CD8-positive, alpha-beta memory T cell (primary cell): ENCODE results near the gene AP3B2. TPM values are rescaled to one million over a fixed set of nuclear protein-coding genes. Genes with fewer than 3 reads are reported as not detected.
"Not testable (repeated sequence)": the region's sequence is repeated elsewhere in the genome, so short reads cannot be mapped to it uniquely, and the experiment has no call there.

Experiments
- CTCF ChIA-PET: fragments of 350-600 bp; sonication (Branson Sonifier 250); formaldehyde crosslinking; loops from one replicate; lab custom pipeline; 2021; ENCODE audit warnings: antibody characterized with exemption; lab: Charles Lee
- POLR2A ChIA-PET: fragments of 350-600 bp; sonication (Branson Sonifier 250); formaldehyde crosslinking; loops from one replicate; lab custom pipeline; 2021; ENCODE audit warnings: antibody characterized with exemption; lab: Charles Lee
- DNase-seq, 5 donors: peaks; one replicate each; pipeline versions ENCODE4 v3.0.0 to v3.0.0-alpha.2; 2020 to 2022; ENCODE audit warnings: mixed read lengths in 1 of 5
- H3K27ac ChIP-seq: one replicate; pipeline ENCODE4 v1.7.0; 2013; ENCODE audit warnings: low read depth, mild to moderate bottlenecking, low read length, moderate library complexity
- H3K27me3 ChIP-seq: 2 replicates; pipeline ENCODE4 v1.7.0; 2013; ENCODE audit warnings: low read length, mild to moderate bottlenecking; ENCODE audit not compliant: insufficient read depth, poor library complexity, severe bottlenecking
- H3K36me3 ChIP-seq: 2 replicates; pipeline ENCODE4 v1.7.0; 2013; ENCODE audit warnings: mild to moderate bottlenecking, low read length, moderate library complexity; ENCODE audit not compliant: insufficient read depth
- H3K4me1 ChIP-seq: 2 replicates; pipeline ENCODE4 v1.7.0; 2013; ENCODE audit warnings: mild to moderate bottlenecking, low read length, moderate library complexity; ENCODE audit not compliant: insufficient read depth
- H3K4me3 ChIP-seq: 2 replicates; pipeline ENCODE4 v1.7.0; 2013; ENCODE audit warnings: mild to moderate bottlenecking, low read length
- H3K9me3 ChIP-seq: 2 replicates; pipeline ENCODE4 v1.7.0; 2013; ENCODE audit warnings: mild to moderate bottlenecking, low read length
- H3K27ac Mint-ChIP-seq, 8 donors: one replicate each; pipeline ENCODE4 v1.8.0; 2020 to 2021; ENCODE audit warnings: mixed read lengths in 8 of 8, mild to moderate bottlenecking in 6 of 8, inconsistent platforms in 3 of 8, moderate library complexity in 3 of 8
- H3K27me3 Mint-ChIP-seq, 2 donors: one replicate each; pipeline ENCODE4 v1.8.0; 2020 to 2021; ENCODE audit warnings: mixed read lengths in 2 of 2, mild to moderate bottlenecking in 1 of 2, moderate library complexity in 1 of 2
- H3K36me3 Mint-ChIP-seq, 3 donors: one replicate each; pipeline ENCODE4 v1.8.0; 2020 to 2021; ENCODE audit warnings: mixed read lengths in 3 of 3, inconsistent platforms in 1 of 3, mild to moderate bottlenecking in 1 of 3
- H3K4me1 Mint-ChIP-seq, 3 donors: one replicate each; pipeline ENCODE4 v1.8.0; 2020 to 2021; ENCODE audit warnings: mixed read lengths in 3 of 3, inconsistent platforms in 1 of 3, mild to moderate bottlenecking in 1 of 3
- H3K4me3 Mint-ChIP-seq, 7 donors: one replicate each; pipeline ENCODE4 v1.8.0; 2020 to 2021; ENCODE audit warnings: mixed read lengths in 7 of 7, mild to moderate bottlenecking in 6 of 7, moderate library complexity in 4 of 7, inconsistent platforms in 2 of 7
- H3K9me3 Mint-ChIP-seq, 5 donors: one replicate each; pipeline ENCODE4 v1.8.0; 2020 to 2022; ENCODE audit warnings: mixed read lengths in 5 of 5, mild to moderate bottlenecking in 3 of 5, moderate library complexity in 2 of 5, inconsistent platforms in 1 of 5
- polyA plus RNA-seq: library from polyadenylated mRNA; unstranded; fragments of 300-500 nt; fragmentation: Illumina TruSeq; gene quantifications from one replicate; pipeline ENCODE4 v1.2.3, GENCODE V29; 2021
- total RNA-seq, 2 experiments: library from RNA; stranded (reverse); gene quantifications; one replicate each; pipeline ENCODE4 v1.2.3, GENCODE V29; 2021

AP3B2 gene
- total and polyA plus RNA-seq, 3 experiments from 2014 or later, result 0.16 to 0.61 TPM; not detected in 1

DNA sequence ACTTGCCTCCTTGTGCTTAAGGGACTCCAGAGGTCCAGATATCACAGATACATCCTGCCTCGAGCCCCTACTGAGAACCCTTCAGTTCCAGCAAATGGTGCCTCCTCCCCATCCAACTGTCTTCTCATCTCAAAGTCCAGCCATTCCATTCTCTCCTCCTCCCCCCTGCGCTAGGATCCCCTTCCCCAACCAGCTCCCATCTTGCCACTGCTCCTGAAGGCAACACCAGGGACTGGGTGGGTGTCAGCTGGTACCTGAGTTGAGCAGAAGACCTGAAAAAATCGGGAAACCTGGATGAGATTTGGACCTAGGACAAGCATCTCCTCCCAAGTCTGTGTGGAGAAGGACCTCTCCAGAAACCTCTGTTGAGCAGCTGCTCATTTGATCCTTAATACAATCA is 2.4 kb upstream of the AP3B2 start:
- no peak overlapping the region for H3K27ac Mint-ChIP-seq
- Histone ChIP-seq H3K27me3 (peaks cover 12% of the 10 kb centered on the region), H3K27ac (no peak overlapping the region), H3K9me3 (no peaks in the 10 kb centered on the region), H3K4me1 (no peaks in the 10 kb centered on the region), H3K36me3 (no peaks in the 10 kb centered on the region), H3K4me3 (no peak overlapping the region)
- CTCF ChIA-PET, result no interaction called here
- H3K4me1 Mint-ChIP-seq, result peaks cover 0 to 1% (median 0%) of the 10 kb centered on the region in 3 donors
- no peaks in the 10 kb centered on the region for H3K36me3 Mint-ChIP-seq
- H3K4me3 Mint-ChIP-seq, result peak overlapping the region in 2 of 7 donors; percentile 14 to 37
- H3K9me3 Mint-ChIP-seq, result peaks cover 5 to 9% (median 8%) of the 10 kb centered on the region in 5 donors
- POLR2A ChIA-PET, result no interaction called here
- DNase-seq, result no peak
- peaks cover 11 to 44% of the 10 kb centered on the region in 2 donors for H3K27me3 Mint-ChIP-seq

DNA sequence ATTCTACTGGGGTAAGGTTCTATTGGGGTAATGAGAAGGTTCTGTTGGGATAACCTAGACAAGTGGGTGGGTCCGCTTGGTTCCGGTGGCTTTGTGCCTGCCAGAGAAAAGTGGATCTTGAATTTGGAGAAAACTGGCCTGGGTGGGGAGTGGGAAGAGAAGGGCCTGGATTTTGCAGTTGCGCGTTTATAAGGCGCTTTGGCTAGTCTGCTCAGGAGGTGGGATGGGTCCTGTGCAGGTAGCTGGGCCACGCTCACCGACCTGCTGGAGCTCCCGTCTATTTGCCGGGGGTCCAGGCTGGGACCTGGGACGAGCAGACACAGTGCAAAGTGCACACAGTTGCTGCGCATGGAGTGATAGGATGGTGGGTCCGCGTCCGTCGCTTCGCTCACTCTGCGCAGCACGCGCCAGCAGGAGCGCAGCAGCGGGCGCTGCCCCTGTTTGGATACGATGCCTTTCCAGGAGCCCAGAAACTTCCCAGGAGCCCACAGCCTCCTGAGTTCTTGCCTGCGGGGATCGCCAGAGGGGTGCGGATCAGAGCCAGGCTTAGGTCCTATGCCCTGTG is 1.3 kb upstream of the AP3B2 start:
- Mint-ChIP-seq H3K9me3 (peaks cover 0 to 5% (median 3%) of the 10 kb centered on the region in 5 donors), H3K4me1 (peaks cover 0 to 1% (median 0%) of the 10 kb centered on the region in 3 donors), H3K36me3 (no peaks in the 10 kb centered on the region), H3K27me3 (peaks cover 11 to 40% of the 10 kb centered on the region in 2 donors), H3K27ac (no peak overlapping the region), H3K4me3 (peak overlapping the region in 6 of 7 donors; percentile 34 to 73 (median 68))
- no peaks in the 10 kb centered on the region for H3K4me1 ChIP-seq
- DNase-seq, result no peak
- peaks cover 12% of the 10 kb centered on the region for H3K27me3 ChIP-seq
- H3K4me3 ChIP-seq, result no peak overlapping the region
- ChIA-PET POLR2A (no interaction called here), CTCF (no interaction called here)
- no peak overlapping the region for H3K27ac ChIP-seq
- no peaks in the 10 kb centered on the region for H3K9me3 ChIP-seq
- no peaks in the 10 kb centered on the region for H3K36me3 ChIP-seq

GRCh38 chr15:82710208-82710555 is 507 bp upstream of the AP3B2 start:
- H3K36me3 ChIP-seq, result no peaks in the 10 kb centered on the region

DNA sequence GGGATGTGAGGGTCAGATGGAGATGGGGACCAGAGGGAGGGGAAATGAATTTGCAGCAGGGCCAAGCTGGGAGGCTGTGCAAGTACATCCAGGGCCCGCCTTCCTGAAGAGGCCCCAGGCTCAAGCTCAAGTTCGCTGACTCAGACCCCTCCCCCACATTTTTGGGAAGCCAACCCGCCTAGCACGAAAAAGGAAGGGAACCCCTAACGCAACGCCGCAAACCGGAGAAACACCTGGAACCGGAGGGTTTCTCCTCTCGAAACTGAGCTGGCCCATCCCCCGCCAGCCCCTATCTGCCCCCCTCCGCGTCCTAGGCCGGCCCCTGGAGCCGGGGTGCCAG is 624 bp downstream of the AP3B2 start:
- H3K27ac ChIP-seq, result no peak overlapping the region
- H3K36me3 ChIP-seq, result no peaks in the 10 kb centered on the region
- H3K9me3 ChIP-seq, result no peaks in the 10 kb centered on the region
- no peaks in the 10 kb centered on the region for H3K36me3 Mint-ChIP-seq
- CTCF ChIA-PET, result interaction anchor here (0.9 to 1.0 kb wide), 2 partner anchors 41 to 166 kb away, joined by 3 read pairs; no protein-coding TSS in a partner anchor
- H3K4me3 ChIP-seq, result no peak overlapping the region
- H3K4me1 ChIP-seq, result no peaks in the 10 kb centered on the region
- peaks cover 0 to 2% (median 0%) of the 10 kb centered on the region in 5 donors for H3K9me3 Mint-ChIP-seq
- H3K4me3 Mint-ChIP-seq, result no peak overlapping the region
- POLR2A ChIA-PET, result no interaction called here
- peaks cover 0 to 1% (median 0%) of the 10 kb centered on the region in 3 donors for H3K4me1 Mint-ChIP-seq
- H3K27me3 ChIP-seq, result peaks cover 12% of the 10 kb centered on the region
- H3K27me3 Mint-ChIP-seq, result peaks cover 6 to 30% of the 10 kb centered on the region in 2 donors
- DNase-seq, result no peak
- H3K27ac Mint-ChIP-seq, result no peak overlapping the region

More at GRCh38 chr15:82710208-82710555, 507 bp upstream of the AP3B2 start:
- Histone ChIP-seq H3K4me1 (no peaks in the 10 kb centered on the region), H3K27me3 (peaks cover 12% of the 10 kb centered on the region), H3K9me3 (no peaks in the 10 kb centered on the region), H3K27ac (no peak overlapping the region), H3K4me3 (peak overlapping the region; percentile 50)
- DNase-seq, result no peak
- ChIA-PET CTCF (no interaction called here), POLR2A (no interaction called here)
- Mint-ChIP-seq H3K27ac (peak overlapping the region in 1 of 8 donors; percentile 31), H3K4me3 (peak overlapping the region in 5 of 7 donors; percentile 23 to 73 (median 46)), H3K9me3 (peaks cover 0 to 2% (median 0%) of the 10 kb centered on the region in 5 donors), H3K36me3 (no peaks in the 10 kb centered on the region), H3K4me1 (peaks cover 0 to 1% (median 0%) of the 10 kb centered on the region in 3 donors), H3K27me3 (peaks cover 6 to 34% of the 10 kb centered on the region in 2 donors)

GRCh38 chr15:82705856-82706255 is 3.8 kb downstream of the AP3B2 start:
- H3K4me3 Mint-ChIP-seq, H3K4me1 ChIP-seq, DNase-seq, H3K27ac ChIP-seq, H3K36me3 Mint-ChIP-seq, CTCF ChIA-PET, H3K9me3 Mint-ChIP-seq, H3K4me3 ChIP-seq, H3K36me3 ChIP-seq, H3K27me3 ChIP-seq, H3K27ac Mint-ChIP-seq, H3K27me3 Mint-ChIP-seq, POLR2A ChIA-PET, H3K9me3 ChIP-seq, H3K4me1 Mint-ChIP-seq: not testable (repeated sequence)

DNA sequence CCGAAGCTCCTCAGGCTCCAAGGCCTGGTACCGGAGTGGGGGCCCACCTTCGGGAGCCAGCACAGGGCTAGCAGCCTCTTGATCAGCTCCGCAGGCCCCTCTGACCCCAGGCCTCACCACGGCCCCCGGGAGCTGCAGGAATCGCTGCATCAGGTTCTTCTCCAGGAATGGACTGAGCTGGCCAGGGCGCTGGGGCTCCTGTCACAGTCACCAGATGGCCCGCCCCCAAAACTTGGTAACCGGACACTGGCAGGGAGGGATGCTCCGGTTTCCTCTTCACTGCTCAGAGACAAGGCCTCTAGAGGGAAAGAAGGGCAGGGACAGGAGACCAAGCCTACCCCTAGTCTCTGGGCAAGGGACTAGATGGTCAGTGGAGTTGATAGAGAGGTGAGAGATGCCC is 9.9 kb downstream of the AP3B2 start:
- Histone ChIP-seq H3K36me3 (no peaks in the 10 kb centered on the region), H3K9me3 (no peaks in the 10 kb centered on the region), H3K27me3 (no peaks in the 10 kb centered on the region), H3K4me1 (no peaks in the 10 kb centered on the region), H3K4me3 (no peak overlapping the region), H3K27ac (no peak overlapping the region)
- DNase-seq, result no peak
- H3K27ac Mint-ChIP-seq, result no peak overlapping the region
- ChIA-PET POLR2A (no interaction called here), CTCF (no interaction called here)
- no peak overlapping the region for H3K4me3 Mint-ChIP-seq
- H3K27me3 Mint-ChIP-seq, result peaks cover 16 to 25% of the 10 kb centered on the region in 2 donors
- no peaks in the 10 kb centered on the region for H3K36me3 Mint-ChIP-seq
- no peaks in the 10 kb centered on the region for H3K9me3 Mint-ChIP-seq
- no peaks in the 10 kb centered on the region for H3K4me1 Mint-ChIP-seq

- DNase-seq, result no peak
- Mint-ChIP-seq H3K4me3 (peak overlapping the region in 1 of 7 donors; percentile 34), H3K4me1 (no peaks in the 10 kb centered on the region), H3K27me3 (peaks cover 16 to 25% of the 10 kb centered on the region in 2 donors), H3K9me3 (no peaks in the 10 kb centered on the region), H3K27ac (peak overlapping the region in 1 of 8 donors; percentile 32), H3K36me3 (no peaks in the 10 kb centered on the region)
- CTCF ChIA-PET, result no interaction called here
- no peak overlapping the region for H3K27ac ChIP-seq
- no peaks in the 10 kb centered on the region for H3K4me1 ChIP-seq
- H3K9me3 ChIP-seq, result no peaks in the 10 kb centered on the region
- no peak overlapping the region for H3K4me3 ChIP-seq
- POLR2A ChIA-PET, result no interaction called here
- H3K36me3 ChIP-seq, result no peaks in the 10 kb centered on the region
- H3K27me3 ChIP-seq, result no peaks in the 10 kb centered on the region
Measured at GRCh38 chr15:82698711-82699345, 10.8 kb downstream of the AP3B2 start.

- H3K9me3 ChIP-seq, result no peaks in the 10 kb centered on the region
- Mint-ChIP-seq H3K4me1 (no peaks in the 10 kb centered on the region), H3K36me3 (no peaks in the 10 kb centered on the region), H3K27me3 (peaks cover 16 to 25% of the 10 kb centered on the region in 2 donors), H3K4me3 (no peak overlapping the region), H3K9me3 (no peaks in the 10 kb centered on the region), H3K27ac (no peak overlapping the region)
- no peak for DNase-seq
- H3K4me3 ChIP-seq, result no peak overlapping the region
- H3K4me1 ChIP-seq, result no peaks in the 10 kb centered on the region
- H3K27ac ChIP-seq, result no peak overlapping the region
- no peaks in the 10 kb centered on the region for H3K27me3 ChIP-seq
- CTCF ChIA-PET, result no interaction called here
- H3K36me3 ChIP-seq, result no peaks in the 10 kb centered on the region
- POLR2A ChIA-PET, result no interaction called here
Measured at GRCh38 chr15:82697735-82698407, 11.8 kb downstream of the AP3B2 start.
